ENCODE data around the gene ZBTB5. TPM values are rescaled to one million over a fixed set of nuclear protein-coding genes. Genes with fewer than 3 reads are reported as not detected.

The ZBTB5 gene
- total RNA-seq, 1 donor from 2014 or later = 10.1 TPM

- Histone ChIP-seq H3K4me3 (no peak overlapping the region), H3K27ac (no peak overlapping the region), H3K36me3 (no peaks in the 10 kb centered on the region), H3K4me1 (peaks cover 10% of the 10 kb centered on the region), H3K9me3 (no peaks in the 10 kb centered on the region), H3K27me3 (no peaks in the 10 kb centered on the region)
- no peak for DNase-seq
- no peak for TF ChIP-seq CTCF (IDR thresholded peaks at IDR 0.05)
- no peak for ATAC-seq
- intact Hi-C loops (cut with DNase I) = no loop called here
Observed at GRCh38 chr9:37455884-37456647, 9.2 kb downstream of the ZBTB5 start.

GRCh38 chr9:37454238-37454637, 11.0 kb downstream of the ZBTB5 start:
- Histone ChIP-seq H3K4me1 (peaks cover 10% of the 10 kb centered on the region), H3K36me3 (no peaks in the 10 kb centered on the region), H3K9me3 (no peaks in the 10 kb centered on the region), H3K4me3 (no peak overlapping the region), H3K27ac (no peak overlapping the region), H3K27me3 (no peaks in the 10 kb centered on the region)
- TF ChIP-seq CTCF (IDR thresholded peaks at IDR 0.05) = no peak
- intact Hi-C loops (cut with DNase I) = no loop called here
- ATAC-seq (no peak), DNase-seq (no peak)

GRCh38 chr9:37453827-37454226, 11.4 kb downstream of the ZBTB5 start:
- no peaks in the 10 kb centered on the region for H3K9me3 ChIP-seq
- TF ChIP-seq CTCF (IDR thresholded peaks at IDR 0.05) = no peak
- no peak overlapping the region for H3K4me3 ChIP-seq
- DNase-seq (no peak), ATAC-seq (no peak)
- no peaks in the 10 kb centered on the region for H3K36me3 ChIP-seq
- intact Hi-C loops (cut with DNase I) = no loop called here
- no peak overlapping the region for H3K27ac ChIP-seq
- no peaks in the 10 kb centered on the region for H3K27me3 ChIP-seq
- peaks cover 10% of the 10 kb centered on the region for H3K4me1 ChIP-seq

GRCh38 chr9:37452611-37453010, 12.6 kb downstream of the ZBTB5 start:
- DNase-seq (no peak), ATAC-seq (no peak)
- Histone ChIP-seq H3K4me3 (no peak overlapping the region), H3K27ac (no peak overlapping the region), H3K9me3 (no peaks in the 10 kb centered on the region), H3K4me1 (peaks cover 6% of the 10 kb centered on the region), H3K36me3 (no peaks in the 10 kb centered on the region), H3K27me3 (no peaks in the 10 kb centered on the region)
- no peak for TF ChIP-seq CTCF (IDR thresholded peaks at IDR 0.05)
- intact Hi-C loops (cut with DNase I) = no loop called here

GRCh38 chr9:37451628-37452027, 13.6 kb downstream of the ZBTB5 start:
- H3K36me3 ChIP-seq = peaks cover 9% of the 10 kb centered on the region
- no peak overlapping the region for H3K27ac ChIP-seq
- TF ChIP-seq CTCF (IDR thresholded peaks at IDR 0.05) = no peak
- peaks cover 3% of the 10 kb centered on the region for H3K4me1 ChIP-seq
- intact Hi-C loops (cut with DNase I) = no loop called here
- ATAC-seq (no peak), DNase-seq (no peak)
- no peaks in the 10 kb centered on the region for H3K9me3 ChIP-seq
- H3K27me3 ChIP-seq = no peaks in the 10 kb centered on the region
- H3K4me3 ChIP-seq = no peak overlapping the region

Measured in upper lobe of right lung (tissue), 1 donor.